MM.1S (cell line): Measurements from ENCODE around the gene NPEPL1.

ENCODE experiments used
- CTCF ChIP-seq: fragments of 300-600 bp; sonication (generic); IDR thresholded peaks from 2 replicates; pipeline ENCODE4 v1.5.1; 2016; ENCODE audit warnings: antibody characterized with exemption, low read length, mixed read lengths
- EZH2 ChIP-seq: fragments of 300-600 bp; sonication (generic); optimal IDR thresholded peaks from 2 replicates; pipeline ENCODE3; 2017; ENCODE audit warnings: low read depth, mild to moderate bottlenecking, antibody characterized with exemption, low read length, mixed read lengths

- TF ChIP-seq CTCF (no peak), EZH2 (no peak)
Measured at GRCh38 chr20:58706150-58706892, 13.7 kb downstream of the NPEPL1 start.
